HG03460 (cell line): Measurements from ENCODE around the gene LTBP2.
"Not testable (repeated sequence)": the region's sequence is repeated elsewhere in the genome, so short reads cannot be mapped to it uniquely, and the experiment has no call there.

ENCODE experiments used
- ATAC-seq: cut with Tn5 transposase; IDR thresholded peaks from one replicate; pipeline ENCODE4 v1.9.1; 2021; ENCODE audit not compliant: unreplicated experiment

LTBP2 gene

GRCh38 chr14:74463697-74464096, 148.3 kb downstream of the LTBP2 start:
- ATAC-seq, result no peak

DNA sequence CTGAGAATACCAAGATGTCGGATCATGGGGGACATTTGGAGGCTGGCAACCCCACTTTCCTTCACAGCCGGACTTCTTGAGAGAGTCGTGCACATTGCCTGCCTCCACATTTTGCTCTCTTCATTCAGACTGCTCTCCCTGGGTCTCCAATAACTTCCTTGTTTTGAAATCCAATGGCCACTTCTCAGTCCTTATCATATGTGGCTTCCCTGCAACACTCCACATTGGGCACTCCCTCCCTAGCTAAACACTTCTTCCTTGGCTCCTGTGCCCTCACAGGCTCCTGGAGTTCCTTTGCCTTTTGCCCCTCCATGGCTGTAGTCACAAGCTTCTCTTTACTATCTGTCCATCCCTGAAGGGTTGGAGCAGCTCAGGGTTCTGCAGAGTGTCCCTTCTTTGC, 149.0 kb downstream of the LTBP2 start:
- ATAC-seq, result no peak

- ATAC-seq, result no peak
Observed at GRCh38 chr14:74459976-74460375, 152.1 kb downstream of the LTBP2 start.

- no peak for ATAC-seq
Observed at GRCh38 chr14:74459289-74459946, 152.6 kb downstream of the LTBP2 start.

- ATAC-seq, result no peak
Observed at GRCh38 chr14:74457565-74457895, 154.5 kb downstream of the LTBP2 start.

GRCh38 chr14:74456684-74457564, 155.1 kb downstream of the LTBP2 start:
- ATAC-seq, result no peak

DNA sequence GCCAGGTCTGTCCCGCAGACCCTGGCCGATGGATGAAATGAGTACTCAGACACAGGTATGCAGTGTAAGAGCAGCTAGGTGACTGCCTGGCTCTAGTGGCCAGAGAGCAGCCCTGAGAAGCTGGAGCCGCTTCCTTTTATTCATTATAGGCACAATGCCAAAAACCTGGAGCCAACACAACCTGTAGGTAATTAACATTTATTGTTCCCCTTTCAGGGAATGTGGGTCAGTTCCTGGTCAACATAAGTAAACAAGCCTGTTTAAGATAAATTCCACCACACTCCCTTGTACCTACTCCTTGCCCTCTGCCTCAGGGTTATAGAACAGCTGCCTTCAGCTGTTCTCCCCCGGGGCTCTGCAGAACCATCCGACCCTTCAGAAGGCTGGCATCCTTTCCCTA, 157.6 kb downstream of the LTBP2 start:
- not testable (repeated sequence) for ATAC-seq
